ENCODE results near the gene GET4.

DNA sequence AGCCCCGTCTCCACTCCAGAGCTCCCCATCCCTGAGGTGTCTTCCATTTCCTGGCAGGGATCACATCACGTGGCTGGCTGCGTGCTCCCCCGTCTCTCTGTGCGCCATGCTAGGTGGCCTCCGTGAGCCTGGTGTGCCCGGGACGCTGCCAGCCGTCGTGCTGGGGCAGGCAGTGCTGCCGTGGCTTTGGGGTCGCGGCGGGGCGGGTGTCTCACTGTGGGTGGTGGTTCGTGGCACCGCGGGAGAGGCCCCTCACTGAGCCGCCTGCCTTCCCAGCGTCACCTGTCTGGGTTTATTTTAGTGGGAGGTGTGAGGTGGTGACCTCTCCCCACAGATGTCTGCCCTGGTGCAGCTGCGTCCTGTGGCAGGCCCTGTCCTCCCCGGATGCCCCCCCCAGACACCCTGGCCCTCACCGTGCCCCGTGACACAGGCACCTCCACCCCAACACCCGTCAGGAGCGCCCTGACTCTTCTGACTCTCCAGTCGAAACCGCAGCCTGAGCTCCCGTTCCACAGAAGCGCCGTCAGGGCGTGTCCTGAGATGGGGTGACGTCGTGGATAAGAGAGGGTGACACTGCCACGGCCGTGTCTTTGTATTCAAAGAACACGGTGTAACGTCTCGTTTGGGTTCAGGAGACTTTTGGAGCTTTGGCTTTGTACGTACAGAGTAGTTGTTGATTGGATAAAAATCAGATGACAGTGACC lies 18.0 kb downstream of the GET4 start:
- TF ChIP-seq, protein P1, sequence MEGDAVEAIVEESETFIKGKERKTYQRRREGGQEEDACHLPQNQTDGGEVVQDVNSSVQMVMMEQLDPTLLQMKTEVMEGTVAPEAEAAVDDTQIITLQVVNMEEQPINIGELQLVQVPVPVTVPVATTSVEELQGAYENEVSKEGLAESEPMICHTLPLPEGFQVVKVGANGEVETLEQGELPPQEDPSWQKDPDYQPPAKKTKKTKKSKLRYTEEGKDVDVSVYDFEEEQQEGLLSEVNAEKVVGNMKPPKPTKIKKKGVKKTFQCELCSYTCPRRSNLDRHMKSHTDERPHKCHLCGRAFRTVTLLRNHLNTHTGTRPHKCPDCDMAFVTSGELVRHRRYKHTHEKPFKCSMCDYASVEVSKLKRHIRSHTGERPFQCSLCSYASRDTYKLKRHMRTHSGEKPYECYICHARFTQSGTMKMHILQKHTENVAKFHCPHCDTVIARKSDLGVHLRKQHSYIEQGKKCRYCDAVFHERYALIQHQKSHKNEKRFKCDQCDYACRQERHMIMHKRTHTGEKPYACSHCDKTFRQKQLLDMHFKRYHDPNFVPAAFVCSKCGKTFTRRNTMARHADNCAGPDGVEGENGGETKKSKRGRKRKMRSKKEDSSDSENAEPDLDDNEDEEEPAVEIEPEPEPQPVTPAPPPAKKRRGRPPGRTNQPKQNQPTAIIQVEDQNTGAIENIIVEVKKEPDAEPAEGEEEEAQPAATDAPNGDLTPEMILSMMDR (IDR thresholded peaks at IDR 0.05), result no peak
- TF ChIP-seq ZFX (IDR thresholded peaks at IDR 0.05; ENCODE audit: borderline replicate concordance), result no peak

Measured in 22Rv1 (cell line).